Aorta (tissue), 5 donors: ENCODE data around the gene ABRACL. TPM values are rescaled to one million over a fixed set of nuclear protein-coding genes. Genes with fewer than 3 reads are reported as not detected.

Experiments
- ATAC-seq: fragments of 200-7000 bp; cut with Tn5 transposase; one replicate; pipeline ENCODE4 v1.9.1; 2022; ENCODE audit warnings: moderate library complexity; ENCODE audit not compliant: low FRiP score
- DNase-seq, 2 donors: peaks; one replicate each; pipeline ENCODE4 v3.0.0-alpha.2; 2020
- H3K27ac ChIP-seq, 2 donors: one replicate each; pipeline ENCODE4 v1.5.1; 2013; ENCODE audit warnings: low read length in 2 of 2, mild to moderate bottlenecking in 2 of 2, moderate library complexity in 2 of 2, control low read depth in 1 of 2, inconsistent platforms in 1 of 2, low read depth in 1 of 2
- H3K27me3 ChIP-seq, 2 donors: one replicate each; pipeline ENCODE4 v1.6.1; 2013; ENCODE audit warnings: control low read depth in 1 of 2, low read length in 1 of 2, mild to moderate bottlenecking in 1 of 2, moderate library complexity in 1 of 2; ENCODE audit not compliant: insufficient read depth in 2 of 2, control insufficient read depth in 1 of 2
- H3K36me3 ChIP-seq, 2 donors: one replicate each; pipeline ENCODE4 v1.6.1; 2013; ENCODE audit warnings: control low read depth in 1 of 2, low read length in 1 of 2, mild to moderate bottlenecking in 1 of 2; ENCODE audit not compliant: insufficient read depth in 2 of 2, control insufficient read depth in 1 of 2
- H3K4me1 ChIP-seq, 2 donors: one replicate each; pipeline ENCODE4 v1.6.1; 2013; ENCODE audit warnings: low read length in 2 of 2, control low read depth in 1 of 2, mild to moderate bottlenecking in 1 of 2, moderate library complexity in 1 of 2; ENCODE audit not compliant: insufficient read depth in 2 of 2, control insufficient read depth in 1 of 2
- H3K4me3 ChIP-seq, 2 donors: one replicate each; pipeline ENCODE4 v1.5.1; 2013; ENCODE audit warnings: low read length in 2 of 2, control low read depth in 1 of 2, mild to moderate bottlenecking in 1 of 2
- H3K9me3 ChIP-seq: one replicate; pipeline ENCODE4 v1.6.1; 2013; ENCODE audit warnings: mild to moderate bottlenecking, low read length; ENCODE audit not compliant: control insufficient read depth
- WGBS, 2 donors: extraction: QIAGEN DNeasy Blood & Tissue Kit; methylation state at CpG; one replicate each; pipeline ENCODE4 v1.1.7; 2013; 5-methylcytosine and 5-hydroxymethylcytosine counted together
- intact Hi-C, 2 donors: fragments of 100-400 bp; cut with DNase I; formaldehyde crosslinking; loops; one replicate each; pipeline versions ENCODE4 v1.14.2 to v1.15.0; 2022
- polyA plus RNA-seq, 2 donors: library from polyadenylated mRNA; stranded (reverse); fragments of 200-250 nt; gene quantifications; one replicate each; pipeline ENCODE4 v1.2.3, GENCODE V29; 2013
- total RNA-seq, 2 donors: library from RNA; stranded (reverse); fragmentation: NEBNext Ultra II Directional; extraction: Animal tissue kit (Norgen Biotek cat#: 25700); gene quantifications; one replicate each; pipeline ENCODE4 v1.2.1, GENCODE V29; 2021
- donor health status: healthy with polysubstance abuse.
- donor health status: Bipolar disorder and iron deficiency.
- donor health status: DM: no; HTN: no; CAD: no.
- donor health status: DM: no; HTN: no; CAD: no.
- donor health status: DM: yes; HTN: yes; CAD: no.

ABRACL gene
- total and polyA plus RNA-seq, 4 donors = 16.4 to 88.4 (median 18.2) TPM

GRCh38 chr6:139003751-139004150 is 24.8 kb upstream of the ABRACL start:
- no peaks in the 10 kb centered on the region for H3K4me1 ChIP-seq
- no peak for DNase-seq
- no peaks in the 10 kb centered on the region for H3K27me3 ChIP-seq
- no peak overlapping the region for H3K27ac ChIP-seq
- no peak for ATAC-seq
- no peaks in the 10 kb centered on the region for H3K36me3 ChIP-seq
- H3K9me3 ChIP-seq = peaks cover 3% of the 10 kb centered on the region
- intact Hi-C loops = no loop called here
- H3K4me3 ChIP-seq = no peak overlapping the region

GRCh38 chr6:139006477-139006876 is 22.1 kb upstream of the ABRACL start:
- intact Hi-C loops = no loop called here
- no peak for ATAC-seq
- H3K4me3 ChIP-seq = no peak overlapping the region
- no peaks in the 10 kb centered on the region for H3K27me3 ChIP-seq
- peaks cover 1% of the 10 kb centered on the region for H3K9me3 ChIP-seq
- DNase-seq = no peak
- H3K4me1 ChIP-seq = no peaks in the 10 kb centered on the region
- H3K36me3 ChIP-seq = no peaks in the 10 kb centered on the region
- no peak overlapping the region for H3K27ac ChIP-seq
- 91 to 94% methylated on average over 3 of the region's 3 CpGs for WGBS, 2 donors

GRCh38 chr6:139007428-139007827 is 21.1 kb upstream of the ABRACL start:
- Histone ChIP-seq H3K4me1 (no peaks in the 10 kb centered on the region), H3K27me3 (no peaks in the 10 kb centered on the region), H3K9me3 (peaks cover 1% of the 10 kb centered on the region), H3K4me3 (no peak overlapping the region), H3K36me3 (no peaks in the 10 kb centered on the region), H3K27ac (no peak overlapping the region)
- ATAC-seq (no peak), DNase-seq (no peak)
- intact Hi-C loops = no loop called here
- WGBS, 2 donors = 94 to 95% methylated on average over 1 of the region's 1 CpG

GRCh38 chr6:139008117-139008516 is 20.4 kb upstream of the ABRACL start:
- 82 to 84% methylated on average over 9 of the region's 9 CpGs for WGBS, 2 donors

GRCh38 chr6:139010674-139011073 is 17.9 kb upstream of the ABRACL start:
- intact Hi-C loops = no loop called here
- Histone ChIP-seq H3K36me3 (no peaks in the 10 kb centered on the region), H3K4me1 (no peaks in the 10 kb centered on the region), H3K9me3 (peaks cover 1% of the 10 kb centered on the region), H3K27me3 (no peaks in the 10 kb centered on the region), H3K27ac (no peak overlapping the region), H3K4me3 (no peak overlapping the region)
- DNase-seq (no peak), ATAC-seq (no peak)

More at GRCh38 chr6:139008117-139008516, 20.4 kb upstream of the ABRACL start:
- ATAC-seq (no peak), DNase-seq (no peak)
- no peaks in the 10 kb centered on the region for H3K4me1 ChIP-seq
- H3K27me3 ChIP-seq = no peaks in the 10 kb centered on the region
- no peak overlapping the region for H3K27ac ChIP-seq
- intact Hi-C loops = no loop called here
- H3K9me3 ChIP-seq = peaks cover 1% of the 10 kb centered on the region
- H3K36me3 ChIP-seq = no peaks in the 10 kb centered on the region
- no peak overlapping the region for H3K4me3 ChIP-seq

GRCh38 chr6:139011980-139012379 is 16.6 kb upstream of the ABRACL start:
- no peak for ATAC-seq
- no peak for DNase-seq
- intact Hi-C loops = no loop called here
- no peaks in the 10 kb centered on the region for H3K36me3 ChIP-seq
- H3K4me3 ChIP-seq = no peak overlapping the region
- H3K9me3 ChIP-seq = peaks cover 1% of the 10 kb centered on the region
- no peak overlapping the region for H3K27ac ChIP-seq
- H3K27me3 ChIP-seq = no peaks in the 10 kb centered on the region
- H3K4me1 ChIP-seq = no peaks in the 10 kb centered on the region
- 37 to 43% methylated on average over 3 of the region's 3 CpGs for WGBS, 2 donors

- Histone ChIP-seq H3K27ac (no peak overlapping the region), H3K36me3 (no peaks in the 10 kb centered on the region)
- DNase-seq = no peak
Observed at GRCh38 chr6:139013185-139013800, 15.3 kb upstream of the ABRACL start.

GRCh38 chr6:139014945-139015344 is 13.6 kb upstream of the ABRACL start:
- no peak for ATAC-seq
- Histone ChIP-seq H3K36me3 (no peaks in the 10 kb centered on the region), H3K27ac (no peak overlapping the region), H3K4me3 (no peak overlapping the region), H3K27me3 (no peaks in the 10 kb centered on the region), H3K4me1 (no peaks in the 10 kb centered on the region), H3K9me3 (no peaks in the 10 kb centered on the region)
- no peak for DNase-seq
- intact Hi-C loops = no loop called here
- 80% methylated on average over 3 of the region's 3 CpGs for WGBS, 2 donors

More at GRCh38 chr6:139013185-139013800, 15.3 kb upstream of the ABRACL start:
- intact Hi-C loops = no loop called here
- Histone ChIP-seq H3K27me3 (no peaks in the 10 kb centered on the region), H3K4me1 (no peaks in the 10 kb centered on the region), H3K4me3 (no peak overlapping the region), H3K9me3 (peaks cover 1% of the 10 kb centered on the region)
- no peak for ATAC-seq
- WGBS, 2 donors = 92 to 97% methylated on average over 4 of the region's 4 CpGs

GRCh38 chr6:139016337-139017213 is 12.0 kb upstream of the ABRACL start:
- no peak for ATAC-seq

More at GRCh38 chr6:139016337-139017213, 12.0 kb upstream of the ABRACL start:
- intact Hi-C loops = no loop called here
- 74 to 76% methylated on average over 7 of the region's 7 CpGs for WGBS, 2 donors
- Histone ChIP-seq H3K9me3 (no peaks in the 10 kb centered on the region), H3K36me3 (no peaks in the 10 kb centered on the region), H3K4me3 (no peak overlapping the region), H3K27ac (no peak overlapping the region), H3K4me1 (no peaks in the 10 kb centered on the region), H3K27me3 (no peaks in the 10 kb centered on the region)
- no peak for DNase-seq
